OCI-LY1 (cell line): ENCODE results near the gene SIRPA.

Experiments
- EZH2 ChIP-seq: fragments of 200-600 bp; sonication (generic), shearing (Covaris generic); IDR thresholded peaks from 2 replicates; pipeline ENCODE4 v1.8.0; 2017; ENCODE audit warnings: borderline replicate concordance, mixed run types, mild to moderate bottlenecking, antibody characterized with exemption, low read length, moderate library complexity, mixed read lengths
- TF ChIP-seq, protein P1 (sequence below): fragments of 200-600 bp; sonication (generic), shearing (Covaris generic); IDR thresholded peaks from 2 replicates; pipeline ENCODE4 v1.5.1; 2017; ENCODE audit warnings: mild to moderate bottlenecking, antibody characterized with exemption, low read length, moderate library complexity, mixed read lengths

GRCh38 chr20:1851396-1851795 is 43.8 kb upstream of the SIRPA start:
- TF ChIP-seq, protein P1, sequence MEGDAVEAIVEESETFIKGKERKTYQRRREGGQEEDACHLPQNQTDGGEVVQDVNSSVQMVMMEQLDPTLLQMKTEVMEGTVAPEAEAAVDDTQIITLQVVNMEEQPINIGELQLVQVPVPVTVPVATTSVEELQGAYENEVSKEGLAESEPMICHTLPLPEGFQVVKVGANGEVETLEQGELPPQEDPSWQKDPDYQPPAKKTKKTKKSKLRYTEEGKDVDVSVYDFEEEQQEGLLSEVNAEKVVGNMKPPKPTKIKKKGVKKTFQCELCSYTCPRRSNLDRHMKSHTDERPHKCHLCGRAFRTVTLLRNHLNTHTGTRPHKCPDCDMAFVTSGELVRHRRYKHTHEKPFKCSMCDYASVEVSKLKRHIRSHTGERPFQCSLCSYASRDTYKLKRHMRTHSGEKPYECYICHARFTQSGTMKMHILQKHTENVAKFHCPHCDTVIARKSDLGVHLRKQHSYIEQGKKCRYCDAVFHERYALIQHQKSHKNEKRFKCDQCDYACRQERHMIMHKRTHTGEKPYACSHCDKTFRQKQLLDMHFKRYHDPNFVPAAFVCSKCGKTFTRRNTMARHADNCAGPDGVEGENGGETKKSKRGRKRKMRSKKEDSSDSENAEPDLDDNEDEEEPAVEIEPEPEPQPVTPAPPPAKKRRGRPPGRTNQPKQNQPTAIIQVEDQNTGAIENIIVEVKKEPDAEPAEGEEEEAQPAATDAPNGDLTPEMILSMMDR = no peak
- no peak for TF ChIP-seq EZH2
